GM23338 (cell line): ENCODE measurements around the gene BPIFB2. TPM values are rescaled to one million over a fixed set of nuclear protein-coding genes. Genes with fewer than 3 reads are reported as not detected.
"Not testable (repeated sequence)": the region's sequence is repeated elsewhere in the genome, so short reads cannot be mapped to it uniquely, and the experiment has no call there.

ENCODE experiments used
- ATAC-seq: fragments of 200-7000 bp; cut with Tn5 transposase; 3 replicates; pipeline ENCODE4 v1.9.1; 2020
- DNase-seq: peaks from one replicate; pipeline ENCODE4 v3.0.0-alpha.2; 2015; ENCODE audit warnings: low spot score
- H2AFZ ChIP-seq: fragments of 200-600 bp; sonication (generic); 2 replicates; pipeline ENCODE4 v1.8.0; 2016; ENCODE audit warnings: antibody characterized with exemption, mild to moderate bottlenecking, moderate library complexity
- H3F3A ChIP-seq: fragments of 200-600 bp; sonication (generic); replicated peaks from 2 replicates; pipeline ENCODE4 v1.8.0; 2017; ENCODE audit warnings: antibody characterized with exemption, mixed run types, low read depth
- H3K27ac ChIP-seq: fragments of 200-600 bp; sonication (generic); 2 replicates; pipeline ENCODE4 v1.6.1; 2016; ENCODE audit warnings: low read depth
- H3K27me3 ChIP-seq: fragments of 200-600 bp; sonication (generic); 2 replicates; pipeline ENCODE4 v1.8.0; 2016; ENCODE audit warnings: mild to moderate bottlenecking, mixed run types, moderate library complexity; ENCODE audit not compliant: insufficient read depth
- H3K36me3 ChIP-seq: fragments of 200-600 bp; sonication (generic); 2 replicates; pipeline ENCODE4 v1.8.0; 2016; ENCODE audit warnings: mild to moderate bottlenecking; ENCODE audit not compliant: insufficient read depth
- H3K4me1 ChIP-seq: fragments of 200-600 bp; sonication (generic); 2 replicates; pipeline ENCODE4 v1.8.0; 2016; ENCODE audit warnings: mild to moderate bottlenecking, moderate library complexity; ENCODE audit not compliant: insufficient read depth
- H3K4me2 ChIP-seq: fragments of 200-600 bp; sonication (generic); 2 replicates; pipeline ENCODE4 v1.7.1; 2017; ENCODE audit warnings: mixed run types
- H3K4me3 ChIP-seq: fragments of 200-600 bp; sonication (generic); 2 replicates; pipeline ENCODE4 v1.6.1; 2016; ENCODE audit warnings: mixed run types
- H3K79me2 ChIP-seq: fragments of 200-600 bp; sonication (generic); replicated peaks from 2 replicates; pipeline ENCODE4 v1.8.0; 2017; ENCODE audit warnings: mild to moderate bottlenecking; ENCODE audit not compliant: insufficient read depth
- H3K9me2 ChIP-seq: fragments of 200-600 bp; sonication (generic); 2 replicates; pipeline ENCODE4 v1.8.0; 2017; ENCODE audit not compliant: insufficient read depth
- H4K20me1 ChIP-seq: fragments of 200-600 bp; sonication (generic); replicated peaks from 2 replicates; pipeline ENCODE4 v1.8.0; 2017; ENCODE audit warnings: mild to moderate bottlenecking; ENCODE audit not compliant: insufficient read depth
- H3K27ac Mint-ChIP-seq: 2 replicates; pipeline ENCODE4 v1.8.0; 2020; ENCODE audit warnings: inconsistent platforms, mild to moderate bottlenecking, moderate library complexity, mixed read lengths
- H3K27me3 Mint-ChIP-seq: 3 replicates; pipeline ENCODE4 v1.8.0; 2022; ENCODE audit warnings: low read depth, mild to moderate bottlenecking, moderate library complexity, mixed read lengths, inconsistent platforms; ENCODE audit not compliant: insufficient read depth, poor library complexity
- H3K36me3 Mint-ChIP-seq: 3 replicates; pipeline ENCODE4 v1.8.0; 2021; ENCODE audit warnings: low read depth, mild to moderate bottlenecking, inconsistent platforms, moderate library complexity, mixed read lengths
- H3K4me1 Mint-ChIP-seq: 3 replicates; pipeline ENCODE4 v1.8.0; 2020; ENCODE audit warnings: mild to moderate bottlenecking, inconsistent platforms, mixed read lengths
- H3K4me3 Mint-ChIP-seq: 3 replicates; pipeline ENCODE4 v1.8.0; 2021; ENCODE audit warnings: moderate library complexity, mild to moderate bottlenecking, inconsistent platforms, mixed read lengths
- H3K9me3 Mint-ChIP-seq: 3 replicates; pipeline ENCODE4 v1.8.0; 2020; ENCODE audit warnings: moderate library complexity, mild to moderate bottlenecking, inconsistent platforms, mixed read lengths
- CREB1 ChIP-seq: fragments of 250-450 bp; sonication (Bioruptor Pico); IDR thresholded peaks from 2 replicates; pipeline ENCODE4 v1.5.0; 2020; ENCODE audit warnings: low read depth, mild to moderate bottlenecking, moderate library complexity
- ETS1 ChIP-seq: IDR thresholded peaks from 2 replicates; pipeline ENCODE4 v1.6.1; 2016; ENCODE audit warnings: antibody characterized with exemption
- NANOG ChIP-seq: IDR thresholded peaks from 2 replicates; pipeline ENCODE4 v1.6.1; 2016; ENCODE audit warnings: antibody characterized with exemption, borderline replicate concordance
- POLR2AphosphoS5 ChIP-seq: IDR thresholded peaks from 2 replicates; pipeline ENCODE4 v1.6.1; 2016; ENCODE audit warnings: antibody characterized with exemption, low read depth
- ZNF114 ChIP-seq: fragments of 250-450 bp; sonication (Bioruptor Pico); IDR thresholded peaks from 2 replicates; pipeline ENCODE4 v1.5.0; 2020; ENCODE audit warnings: mild to moderate bottlenecking, moderate library complexity
- ZNF462 ChIP-seq: fragments of 250-450 bp; sonication (Bioruptor Pico); IDR thresholded peaks from 2 replicates; pipeline ENCODE4 v1.5.0; 2020; ENCODE audit warnings: mild to moderate bottlenecking, moderate library complexity
- polyA plus RNA-seq: library from polyadenylated mRNA; unstranded; fragments of >200 nt; fragmentation: Nextera tagmentation; extraction: Ambion mirVana; gene quantifications from 2 replicates; pipeline ENCODE4 v1.2.1, GENCODE V29; 2016
- total RNA-seq: library from RNA; depleted of rRNA; stranded (reverse); fragments of >200 nt; shearing (Covaris generic); gene quantifications from 2 replicates; pipeline ENCODE4 v1.2.3, GENCODE V29; 2014

The BPIFB2 gene
- total and polyA plus RNA-seq, 2 experiments from 2014 or later, result not detected

- H3K27ac Mint-ChIP-seq, result peak overlapping the region; percentile 55; the same call in 1 of the 2 replicates
- H3K27ac ChIP-seq, result peak overlapping the region; percentile 89
- not testable (repeated sequence) for H3K9me3 Mint-ChIP-seq, ATAC-seq, H3K4me1 Mint-ChIP-seq, H3K4me3 Mint-ChIP-seq, H3K36me3 Mint-ChIP-seq, H3K36me3 ChIP-seq, H3K9me2 ChIP-seq, H4K20me1 ChIP-seq, H3K4me3 ChIP-seq, H3K27me3 Mint-ChIP-seq, H3K27me3 ChIP-seq, H3K79me2 ChIP-seq, H3F3A ChIP-seq
- H3K4me1 ChIP-seq, result peaks cover 31% of the 10 kb centered on the region
- H3K4me2 ChIP-seq, result peak overlapping the region; percentile 65
- peak overlapping the region; percentile 88 for H2AFZ ChIP-seq
- peak; percentile 32 for DNase-seq
Observed at GRCh38 chr20:32974204-32975064, 33.1 kb upstream of the BPIFB2 start.

- not testable (repeated sequence) for ATAC-seq, H3K79me2 ChIP-seq, H3K9me2 ChIP-seq, H3K4me2 ChIP-seq, H3K27me3 ChIP-seq, H3K27me3 Mint-ChIP-seq, H3K36me3 ChIP-seq, H3K36me3 Mint-ChIP-seq, H3K4me3 Mint-ChIP-seq, H3K9me3 Mint-ChIP-seq, H3K4me1 Mint-ChIP-seq, H3K4me3 ChIP-seq, H3F3A ChIP-seq, DNase-seq, H4K20me1 ChIP-seq
- peak overlapping the region; percentile 84 for H3K27ac ChIP-seq
- H3K4me1 ChIP-seq, result peaks cover 31% of the 10 kb centered on the region
- H3K27ac Mint-ChIP-seq, result peak overlapping the region; percentile 55; the same call in 1 of the 2 replicates
- H2AFZ ChIP-seq, result peak overlapping the region; percentile 88; the same call in 1 of the 2 replicates
Observed at GRCh38 chr20:32975121-32975520, 32.4 kb upstream of the BPIFB2 start.

- H3K27ac Mint-ChIP-seq, result no peak overlapping the region
- DNase-seq (no peak), ATAC-seq (no peak)
- Histone ChIP-seq H3K36me3 (no peaks in the 10 kb centered on the region), H3F3A (0 out of 2 replicates have a peak, but pooled peaks cover 10% of the 10 kb centered on the region), H3K9me2 (no peaks in the 10 kb centered on the region), H3K4me2 (no peak overlapping the region), H3K79me2 (no peaks in the 10 kb centered on the region), H4K20me1 (no peaks in the 10 kb centered on the region), H2AFZ (0 out of 2 replicates have a peak overlapping the region, but pooled peaks have one; percentile 20), H3K27ac (peak overlapping the region; percentile 84; the same call in 1 of the 2 replicates), H3K4me3 (no peak overlapping the region), H3K27me3 (no peaks in the 10 kb centered on the region), H3K4me1 (peaks cover 29% of the 10 kb centered on the region)
- H3K9me3 Mint-ChIP-seq, result peaks cover 8% of the 10 kb centered on the region
- H3K4me1 Mint-ChIP-seq, result peaks cover 5% of the 10 kb centered on the region
- H3K4me3 Mint-ChIP-seq, result no peak overlapping the region
- 0 out of 3 replicates have a peak, but pooled peaks cover 3% of the 10 kb centered on the region for H3K36me3 Mint-ChIP-seq
- H3K27me3 Mint-ChIP-seq, result peaks cover 12% of the 10 kb centered on the region
- no peak for TF ChIP-seq NANOG
- TF ChIP-seq POLR2AphosphoS5, result no peak
- TF ChIP-seq ZNF462 (CRISPR knock-in tag), result no peak
- TF ChIP-seq ZNF114 (CRISPR knock-in tag), result no peak
- no peak for TF ChIP-seq ETS1
- no peak for TF ChIP-seq CREB1
Observed at GRCh38 chr20:32975698-32976674, 31.5 kb upstream of the BPIFB2 start.
